ENCODE data around the gene OVCA2. TPM values are rescaled to one million over a fixed set of nuclear protein-coding genes. Genes with fewer than 3 reads are reported as not detected.
"Not testable (repeated sequence)": the region's sequence is repeated elsewhere in the genome, so short reads cannot be mapped to it uniquely, and the experiment has no call there.

The OVCA2 gene
- total and polyA plus RNA-seq, 3 experiments from 2014 or later = 54.2 to 60.0 (median 56.2) TPM

DNA sequence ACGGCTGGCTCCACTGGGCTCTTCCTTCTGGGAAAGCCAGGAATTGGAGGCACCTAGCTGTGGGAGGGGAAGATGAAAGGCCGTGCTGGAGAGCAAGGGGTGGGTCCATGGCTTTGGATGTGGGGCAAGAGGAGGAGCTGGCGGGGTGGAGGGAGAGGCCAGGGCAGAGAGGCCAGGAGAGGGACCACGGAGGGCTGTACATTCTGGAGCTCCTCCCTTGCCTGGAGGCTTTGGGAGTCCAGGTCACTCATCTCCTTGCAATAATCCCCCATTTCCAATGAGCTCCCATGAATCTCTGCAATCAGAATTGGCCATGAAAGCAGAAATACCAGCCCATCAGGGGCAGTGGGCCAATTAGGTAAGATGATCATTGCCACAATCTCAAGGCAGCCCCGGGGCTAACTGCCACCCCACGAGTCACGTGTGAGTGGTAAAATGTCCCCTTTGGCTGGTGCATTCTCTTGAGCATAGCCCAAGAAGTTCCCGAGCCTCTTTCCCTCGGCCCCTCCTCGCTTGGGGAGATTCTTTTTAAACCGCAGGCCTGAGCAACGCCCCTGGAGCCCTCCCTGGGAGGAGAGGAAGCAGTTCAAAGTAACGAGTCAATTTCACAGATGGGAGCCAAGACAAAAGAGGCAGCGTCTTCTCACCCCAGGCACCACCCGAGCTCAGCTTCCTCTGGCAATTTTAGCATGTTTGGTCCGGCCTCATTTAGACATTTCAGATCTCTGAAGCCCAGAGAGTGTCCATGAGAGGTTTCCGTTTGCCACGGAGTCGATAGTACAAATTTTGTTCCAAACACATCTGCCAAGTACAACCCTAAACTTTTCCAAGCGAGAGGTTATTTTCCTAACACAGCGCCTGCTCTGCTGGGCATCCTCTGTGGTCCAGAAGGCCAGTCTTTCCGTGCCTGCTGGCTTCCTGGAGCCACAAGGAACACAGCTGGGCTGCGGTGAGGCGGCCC, 30.1 kb upstream of the OVCA2 start:
- H3K4me3 ChIP-seq (ENCODE audit: low read length) = no peak overlapping the region
- DNase-seq = no peak
- Mint-ChIP-seq H3K36me3 (no peaks in the 10 kb centered on the region), H3K9me3 (peaks cover 0 to 2% (median 0%) of the 10 kb centered on the region in 5 donors), H3K27ac (no peak overlapping the region), H3K4me1 (no peaks in the 10 kb centered on the region), H3K27me3 (peaks cover 4 to 22% of the 10 kb centered on the region in 2 donors), H3K4me3 (no peak overlapping the region)
- POLR2A ChIA-PET = no interaction called here
- no peaks in the 10 kb centered on the region for H3K9me3 ChIP-seq (ENCODE audit: low read length)
- no peak overlapping the region for H3K27ac ChIP-seq (ENCODE audit: low read depth, low read length)
- CTCF ChIA-PET = interaction anchor here (1.0 kb wide), 1 partner anchor 130 kb away, joined by 4 read pairs; no protein-coding TSS in a partner anchor
- H3K4me1 ChIP-seq (ENCODE audit: insufficient read depth, low read length) = no peaks in the 10 kb centered on the region
- H3K27me3 ChIP-seq (ENCODE audit: insufficient read depth, low read length, poor library complexity, severe bottlenecking) = no peaks in the 10 kb centered on the region
- no peaks in the 10 kb centered on the region for H3K36me3 ChIP-seq (ENCODE audit: insufficient read depth, low read length)

GRCh38 chr17:2012499-2012898, 29.3 kb upstream of the OVCA2 start:
- Mint-ChIP-seq H3K27me3 (peaks cover 5 to 22% of the 10 kb centered on the region in 2 donors), H3K9me3 (peaks cover 0 to 2% (median 0%) of the 10 kb centered on the region in 5 donors), H3K4me3 (no peak overlapping the region), H3K36me3 (no peaks in the 10 kb centered on the region), H3K27ac (peak overlapping the region in 1 of 8 donors; percentile 45), H3K4me1 (no peaks in the 10 kb centered on the region)
- no peak for DNase-seq
- Histone ChIP-seq H3K4me1 (ENCODE audit: insufficient read depth, low read length) (no peaks in the 10 kb centered on the region), H3K27ac (ENCODE audit: low read depth, low read length) (no peak overlapping the region), H3K4me3 (ENCODE audit: low read length) (no peak overlapping the region), H3K9me3 (ENCODE audit: low read length) (no peaks in the 10 kb centered on the region), H3K36me3 (ENCODE audit: insufficient read depth, low read length) (no peaks in the 10 kb centered on the region), H3K27me3 (ENCODE audit: insufficient read depth, low read length, poor library complexity, severe bottlenecking) (no peaks in the 10 kb centered on the region)
- ChIA-PET POLR2A (no interaction called here), CTCF (interaction anchor here (1.9 kb wide), 1 partner anchor 12 kb away, joined by 5 read pairs; the partner anchor contains the start of gene RTN4RL1)

DNA sequence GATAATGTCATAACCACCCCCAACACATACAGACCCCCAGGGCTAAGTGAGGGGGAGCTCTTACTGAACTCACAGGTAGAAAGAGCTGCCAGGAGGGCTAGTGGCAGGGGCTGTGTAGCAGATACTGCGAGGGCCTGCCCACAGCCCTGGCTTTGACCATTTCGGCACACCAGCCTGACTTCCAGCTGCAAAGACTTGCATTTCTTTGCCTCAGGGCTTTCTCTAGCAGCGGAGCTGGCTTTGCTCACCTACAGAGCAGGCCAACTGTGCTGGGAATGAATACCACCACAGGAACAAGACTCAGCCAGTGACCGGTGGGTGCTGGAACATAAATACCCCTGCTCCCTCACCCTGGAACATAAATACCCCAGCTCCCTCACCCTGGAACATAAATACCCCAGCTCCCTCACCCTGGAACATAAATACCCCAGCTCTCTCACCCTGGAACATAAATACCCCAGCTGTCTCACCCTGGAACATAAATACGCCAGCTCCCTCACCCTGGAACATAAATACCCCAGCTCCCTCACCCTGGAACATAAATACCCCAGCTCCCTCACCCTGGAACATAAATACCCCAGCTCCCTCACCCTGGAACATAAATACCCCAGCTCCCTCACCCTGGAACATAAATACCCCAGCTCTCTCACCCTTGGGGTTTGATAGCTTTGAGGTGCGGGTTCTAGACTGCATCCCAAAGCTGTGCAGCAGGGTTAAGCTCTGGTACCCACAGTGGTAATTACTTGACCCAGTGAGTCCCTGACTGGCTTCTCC, 28.4 kb upstream of the OVCA2 start:
- H3K9me3 Mint-ChIP-seq; H3K36me3 Mint-ChIP-seq; H3K36me3 ChIP-seq (ENCODE audit: insufficient read depth, low read length); POLR2A ChIA-PET; H3K27ac Mint-ChIP-seq; H3K4me1 ChIP-seq (ENCODE audit: insufficient read depth, low read length); H3K4me1 Mint-ChIP-seq; H3K4me3 ChIP-seq (ENCODE audit: low read length); H3K27ac ChIP-seq (ENCODE audit: low read depth, low read length); H3K4me3 Mint-ChIP-seq; DNase-seq; H3K27me3 ChIP-seq (ENCODE audit: insufficient read depth, low read length, poor library complexity, severe bottlenecking); H3K9me3 ChIP-seq (ENCODE audit: low read length): not testable (repeated sequence)
- H3K27me3 Mint-ChIP-seq = peaks cover 5 to 31% of the 10 kb centered on the region in 2 donors
- CTCF ChIA-PET = interaction anchor here (1.9 kb wide), 1 partner anchor 12 kb away, joined by 5 read pairs; the partner anchor contains the start of gene RTN4RL1

GRCh38 chr17:2013994-2014317, 27.9 kb upstream of the OVCA2 start:
- H3K4me3 ChIP-seq (ENCODE audit: low read length) = no peak overlapping the region
- H3K4me3 Mint-ChIP-seq = no peak overlapping the region
- no peak for DNase-seq
- no peaks in the 10 kb centered on the region for H3K4me1 ChIP-seq (ENCODE audit: insufficient read depth, low read length)
- no peaks in the 10 kb centered on the region for H3K27me3 ChIP-seq (ENCODE audit: insufficient read depth, low read length, poor library complexity, severe bottlenecking)
- H3K36me3 Mint-ChIP-seq = no peaks in the 10 kb centered on the region
- H3K9me3 Mint-ChIP-seq = peaks cover 0 to 2% (median 0%) of the 10 kb centered on the region in 5 donors
- H3K4me1 Mint-ChIP-seq = no peaks in the 10 kb centered on the region
- CTCF ChIA-PET = interaction anchor here (1.9 kb wide), 1 partner anchor 11 kb away, joined by 5 read pairs; the partner anchor contains the start of gene RTN4RL1
- no peak overlapping the region for H3K27ac Mint-ChIP-seq
- no peaks in the 10 kb centered on the region for H3K36me3 ChIP-seq (ENCODE audit: insufficient read depth, low read length)
- H3K9me3 ChIP-seq (ENCODE audit: low read length) = no peaks in the 10 kb centered on the region
- peaks cover 6 to 34% of the 10 kb centered on the region in 2 donors for H3K27me3 Mint-ChIP-seq
- POLR2A ChIA-PET = no interaction called here
- no peak overlapping the region for H3K27ac ChIP-seq (ENCODE audit: low read depth, low read length)

- Mint-ChIP-seq H3K27ac (no peak overlapping the region), H3K36me3 (no peaks in the 10 kb centered on the region), H3K27me3 (peaks cover 15 to 39% of the 10 kb centered on the region in 2 donors), H3K9me3 (peaks cover 0 to 2% (median 0%) of the 10 kb centered on the region in 5 donors), H3K4me3 (no peak overlapping the region), H3K4me1 (no peaks in the 10 kb centered on the region)
- no peak for DNase-seq
- Histone ChIP-seq H3K4me1 (ENCODE audit: insufficient read depth, low read length) (no peaks in the 10 kb centered on the region), H3K27me3 (ENCODE audit: insufficient read depth, low read length, poor library complexity, severe bottlenecking) (no peaks in the 10 kb centered on the region), H3K27ac (ENCODE audit: low read depth, low read length) (no peak overlapping the region), H3K4me3 (ENCODE audit: low read length) (no peak overlapping the region), H3K9me3 (ENCODE audit: low read length) (no peaks in the 10 kb centered on the region), H3K36me3 (ENCODE audit: insufficient read depth, low read length) (no peaks in the 10 kb centered on the region)
- ChIA-PET POLR2A (no interaction called here), CTCF (no interaction called here)
Measured at GRCh38 chr17:2015314-2015713, 26.5 kb upstream of the OVCA2 start.

GRCh38 chr17:2016494-2016893, 25.3 kb upstream of the OVCA2 start:
- Histone ChIP-seq H3K27me3 (ENCODE audit: insufficient read depth, low read length, poor library complexity, severe bottlenecking) (no peaks in the 10 kb centered on the region), H3K4me1 (ENCODE audit: insufficient read depth, low read length) (no peaks in the 10 kb centered on the region), H3K9me3 (ENCODE audit: low read length) (no peaks in the 10 kb centered on the region), H3K4me3 (ENCODE audit: low read length) (no peak overlapping the region), H3K36me3 (ENCODE audit: insufficient read depth, low read length) (no peaks in the 10 kb centered on the region), H3K27ac (ENCODE audit: low read depth, low read length) (no peak overlapping the region)
- no peaks in the 10 kb centered on the region for H3K36me3 Mint-ChIP-seq
- H3K27me3 Mint-ChIP-seq = peaks cover 17 to 40% of the 10 kb centered on the region in 2 donors
- POLR2A ChIA-PET = no interaction called here
- peaks cover 0 to 7% (median 5%) of the 10 kb centered on the region in 3 donors for H3K4me1 Mint-ChIP-seq
- peaks cover 0 to 2% (median 0%) of the 10 kb centered on the region in 5 donors for H3K9me3 Mint-ChIP-seq
- no peak overlapping the region for H3K4me3 Mint-ChIP-seq
- no peak for DNase-seq
- H3K27ac Mint-ChIP-seq = no peak overlapping the region
- CTCF ChIA-PET = no interaction called here

- H3K36me3 ChIP-seq (ENCODE audit: insufficient read depth, low read length) = no peaks in the 10 kb centered on the region
- H3K27ac Mint-ChIP-seq = no peak overlapping the region
- H3K4me1 ChIP-seq (ENCODE audit: insufficient read depth, low read length) = no peaks in the 10 kb centered on the region
- no peak for DNase-seq
- H3K27me3 ChIP-seq (ENCODE audit: insufficient read depth, low read length, poor library complexity, severe bottlenecking) = no peaks in the 10 kb centered on the region
- H3K4me3 Mint-ChIP-seq = no peak overlapping the region
- no peak overlapping the region for H3K4me3 ChIP-seq (ENCODE audit: low read length)
- H3K27me3 Mint-ChIP-seq = peaks cover 19 to 37% of the 10 kb centered on the region in 2 donors
- H3K27ac ChIP-seq (ENCODE audit: low read depth, low read length) = no peak overlapping the region
- ChIA-PET CTCF (no interaction called here), POLR2A (no interaction called here)
- H3K9me3 ChIP-seq (ENCODE audit: low read length) = no peaks in the 10 kb centered on the region
- no peaks in the 10 kb centered on the region for H3K36me3 Mint-ChIP-seq
- H3K9me3 Mint-ChIP-seq = peaks cover 0 to 2% (median 0%) of the 10 kb centered on the region in 5 donors
- H3K4me1 Mint-ChIP-seq = peaks cover under 1 to 8% (median 6%) of the 10 kb centered on the region in 3 donors
Measured at GRCh38 chr17:2017274-2017941, 24.4 kb upstream of the OVCA2 start.
